GM12874 (cell line): ENCODE results near the gene PTPRO.

Experiments used
- TF ChIP-seq, protein P1 (sequence below): IDR thresholded peaks from 2 replicates; pipeline ENCODE4 v1.5.1; 2011; ENCODE audit warnings: low read depth, mild to moderate bottlenecking, control low read depth, low read length, moderate library complexity; ENCODE audit not compliant: insufficient read depth

Gene PTPRO

DNA sequence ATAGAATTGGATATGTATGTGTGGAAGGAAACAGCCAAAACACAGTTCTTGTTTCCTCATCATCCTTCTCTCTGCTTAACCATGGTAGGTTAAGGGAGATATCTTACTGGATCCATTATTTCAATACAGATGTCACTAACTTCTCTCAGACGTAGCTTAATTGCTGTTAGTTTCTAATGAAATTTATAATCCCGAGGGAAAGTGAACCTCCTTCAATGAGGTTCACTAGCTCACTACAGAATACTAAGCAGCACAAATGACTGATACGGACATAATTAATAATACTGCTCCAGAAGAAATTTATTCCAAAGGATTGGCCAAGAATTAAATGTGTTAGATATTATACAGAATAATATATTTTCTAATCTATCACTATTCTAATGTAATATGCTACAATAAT lies 28.6 kb upstream of the PTPRO start:
- TF ChIP-seq, protein P1, sequence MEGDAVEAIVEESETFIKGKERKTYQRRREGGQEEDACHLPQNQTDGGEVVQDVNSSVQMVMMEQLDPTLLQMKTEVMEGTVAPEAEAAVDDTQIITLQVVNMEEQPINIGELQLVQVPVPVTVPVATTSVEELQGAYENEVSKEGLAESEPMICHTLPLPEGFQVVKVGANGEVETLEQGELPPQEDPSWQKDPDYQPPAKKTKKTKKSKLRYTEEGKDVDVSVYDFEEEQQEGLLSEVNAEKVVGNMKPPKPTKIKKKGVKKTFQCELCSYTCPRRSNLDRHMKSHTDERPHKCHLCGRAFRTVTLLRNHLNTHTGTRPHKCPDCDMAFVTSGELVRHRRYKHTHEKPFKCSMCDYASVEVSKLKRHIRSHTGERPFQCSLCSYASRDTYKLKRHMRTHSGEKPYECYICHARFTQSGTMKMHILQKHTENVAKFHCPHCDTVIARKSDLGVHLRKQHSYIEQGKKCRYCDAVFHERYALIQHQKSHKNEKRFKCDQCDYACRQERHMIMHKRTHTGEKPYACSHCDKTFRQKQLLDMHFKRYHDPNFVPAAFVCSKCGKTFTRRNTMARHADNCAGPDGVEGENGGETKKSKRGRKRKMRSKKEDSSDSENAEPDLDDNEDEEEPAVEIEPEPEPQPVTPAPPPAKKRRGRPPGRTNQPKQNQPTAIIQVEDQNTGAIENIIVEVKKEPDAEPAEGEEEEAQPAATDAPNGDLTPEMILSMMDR, result no peak

DNA sequence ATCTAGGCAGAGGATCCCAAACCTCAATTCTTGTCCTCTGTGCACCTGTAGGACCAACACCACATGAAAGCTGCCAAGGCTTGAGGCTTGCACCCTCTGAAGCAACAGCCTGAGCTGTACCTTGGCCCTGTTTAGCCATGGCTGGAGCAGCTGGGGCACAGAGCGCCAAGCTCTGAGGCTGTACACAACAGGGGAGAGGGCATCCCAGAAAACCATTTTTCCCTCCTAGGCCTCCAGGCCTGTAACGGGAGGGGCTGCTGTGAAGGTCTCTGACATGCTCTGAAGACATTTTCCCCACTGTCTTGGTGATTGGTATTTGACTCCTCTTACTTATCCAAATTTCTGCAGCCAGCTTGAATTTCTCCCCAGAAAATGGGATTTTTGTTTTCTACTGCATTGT lies 22.4 kb upstream of the PTPRO start:
- TF ChIP-seq, protein P1, result no peak

DNA sequence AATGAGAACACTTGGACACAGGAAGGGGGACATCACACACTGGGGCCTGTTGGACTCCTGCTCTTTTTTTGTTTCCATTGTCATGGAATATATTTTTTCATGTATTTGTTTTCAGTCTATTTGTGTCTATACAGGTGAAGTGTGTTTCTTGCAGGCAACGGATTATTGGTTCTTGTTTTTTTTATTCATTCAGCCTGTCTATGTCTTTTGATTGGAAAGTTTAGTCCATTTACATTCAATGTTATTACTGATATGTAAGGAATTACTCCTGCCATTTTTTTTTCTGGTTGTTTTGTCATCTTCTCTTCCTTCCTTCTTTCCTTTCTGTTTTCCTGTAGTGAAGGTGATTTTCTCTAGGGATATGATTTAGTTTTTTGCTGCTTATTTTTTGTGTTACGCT lies 18.0 kb upstream of the PTPRO start:
- TF ChIP-seq, protein P1, result no peak

DNA sequence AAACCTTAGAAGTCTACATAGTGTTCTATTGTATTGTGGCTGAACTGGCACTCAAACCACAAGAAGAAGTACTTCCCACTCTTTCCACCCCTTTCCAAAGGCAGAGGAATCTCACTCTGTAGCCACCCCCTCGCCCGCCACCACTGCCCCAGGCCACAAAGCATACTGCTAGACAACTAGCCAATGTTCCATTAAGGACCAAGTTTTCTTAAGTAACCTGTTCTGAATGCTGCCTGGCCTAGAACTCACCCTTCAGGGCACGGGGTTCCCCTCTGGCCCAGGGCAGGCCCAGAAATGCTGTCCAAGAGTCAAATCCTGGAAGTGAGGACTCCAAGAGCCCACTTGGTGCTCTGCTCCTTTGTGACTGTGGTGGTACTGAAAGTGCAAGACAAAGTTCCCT lies 15.7 kb upstream of the PTPRO start:
- TF ChIP-seq, protein P1, result no peak

DNA sequence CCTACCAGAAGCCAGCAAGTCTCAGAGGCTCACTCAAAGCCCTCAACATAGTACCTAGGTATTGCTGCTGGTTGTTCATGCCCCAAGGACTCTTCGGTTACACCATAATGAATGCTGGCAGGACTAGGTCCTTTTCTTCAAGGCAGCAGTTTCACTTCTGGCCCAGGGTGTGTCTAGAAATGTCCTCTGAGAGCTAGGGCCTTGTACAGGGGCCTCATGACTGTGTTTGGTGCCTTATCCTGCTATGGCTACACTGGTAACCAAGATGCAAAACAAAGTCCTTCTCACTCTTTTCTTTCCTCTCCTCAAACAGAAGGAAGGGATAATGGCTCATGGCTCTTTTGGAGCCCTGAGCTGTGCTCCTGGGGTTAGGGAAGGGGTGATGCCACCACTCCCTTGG lies 15.2 kb upstream of the PTPRO start:
- TF ChIP-seq, protein P1, result no peak

DNA sequence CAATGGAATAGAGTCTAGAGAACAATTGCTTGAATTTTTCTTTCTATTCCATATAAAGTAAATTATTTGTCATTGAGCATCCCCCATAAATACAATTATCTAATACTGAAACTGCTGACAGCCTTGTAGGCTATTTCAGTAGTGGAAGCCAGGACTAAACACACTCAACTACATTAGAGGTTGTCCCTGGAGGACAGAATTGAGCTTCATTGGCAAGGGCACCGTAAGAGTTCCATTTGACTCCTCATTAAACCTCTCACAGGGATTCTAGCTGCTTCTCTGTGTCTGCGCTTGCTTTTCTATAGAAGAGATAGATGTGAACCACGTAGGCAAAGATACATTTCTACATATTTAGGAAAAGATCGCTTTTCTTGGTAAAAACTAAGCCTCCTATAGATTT lies 3.5 kb upstream of the PTPRO start:
- TF ChIP-seq, protein P1, result no peak

DNA sequence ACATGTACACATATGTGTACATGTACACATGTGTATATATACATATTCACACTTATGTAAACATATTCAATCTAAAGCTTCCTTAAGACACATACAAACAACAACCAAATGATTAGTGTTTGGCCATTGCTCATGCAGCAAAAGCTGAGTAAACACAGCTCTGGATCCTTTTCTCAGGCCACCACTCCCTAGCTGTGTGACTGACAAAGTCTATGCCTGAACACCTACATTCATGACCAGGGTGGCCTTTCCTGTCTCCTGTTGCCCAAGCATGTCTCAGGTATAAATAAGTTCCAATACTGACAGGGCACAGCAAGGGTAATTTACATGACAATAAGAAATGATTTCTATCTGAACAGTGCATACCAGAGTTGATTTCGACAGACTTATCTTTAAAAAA lies 1.4 kb upstream of the PTPRO start:
- TF ChIP-seq, protein P1, result no peak

DNA sequence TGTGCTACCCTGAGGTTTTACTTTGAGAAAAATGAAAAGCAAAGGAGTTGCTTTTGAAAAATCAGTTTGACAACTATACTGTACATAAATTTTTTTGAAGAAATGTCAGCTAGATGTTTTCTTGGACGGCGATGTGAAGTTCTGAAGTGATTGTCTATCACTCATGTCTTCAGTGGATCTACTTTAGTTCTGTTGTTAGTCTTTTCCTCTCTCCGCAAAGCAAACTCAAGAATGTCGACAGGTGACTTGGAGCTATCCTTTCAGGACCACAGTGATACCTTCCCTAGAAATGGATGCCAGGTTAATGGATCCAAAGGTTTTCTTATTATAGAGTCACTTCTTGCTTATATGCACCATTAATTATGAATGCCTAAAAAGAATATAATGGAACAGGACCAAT lies 1.2 kb downstream of the PTPRO start:
- TF ChIP-seq, protein P1, result no peak
